ENCODE results near the gene RASSF7.

DNA sequence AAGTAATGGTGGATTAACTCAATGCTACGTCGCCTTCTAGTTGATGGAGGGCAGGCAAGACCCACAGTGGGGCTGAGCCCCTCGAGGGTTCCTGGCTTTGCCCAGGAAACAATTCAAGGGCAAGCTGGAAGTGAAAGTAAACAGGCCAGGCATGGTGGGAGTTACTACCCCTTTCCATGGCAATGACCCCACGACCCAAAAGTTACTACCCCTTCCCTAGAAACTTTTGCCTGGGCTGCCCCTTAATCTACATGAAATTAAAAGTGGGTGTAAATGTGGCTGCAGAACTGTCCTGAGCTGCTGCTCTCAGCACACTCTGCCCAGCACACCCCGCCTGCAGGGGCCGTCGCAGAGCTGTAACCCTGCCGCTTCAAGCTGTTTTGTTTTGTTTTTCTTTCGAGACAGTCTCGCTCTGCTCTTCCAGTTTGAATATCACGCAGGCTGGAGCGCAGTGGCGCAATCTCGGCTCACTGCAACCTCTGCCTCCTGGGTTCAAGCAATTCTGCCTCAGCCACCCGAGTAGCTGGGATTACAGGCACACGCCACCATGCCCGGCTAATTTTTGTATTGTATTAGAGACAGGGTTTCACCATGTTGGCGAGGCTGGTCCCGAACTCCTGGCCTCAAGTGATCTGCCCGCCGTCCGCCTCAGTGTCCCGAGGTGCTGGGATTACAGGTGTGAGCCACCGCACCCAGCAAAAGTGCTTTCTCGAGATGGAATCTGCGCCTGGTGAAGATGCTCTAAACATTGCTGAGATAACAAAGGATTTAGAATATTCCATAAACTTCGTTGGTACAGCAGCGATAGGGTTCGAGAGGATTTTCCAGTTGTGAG is 47.8 kb upstream of the RASSF7 start:
- TF ChIP-seq, protein P1, sequence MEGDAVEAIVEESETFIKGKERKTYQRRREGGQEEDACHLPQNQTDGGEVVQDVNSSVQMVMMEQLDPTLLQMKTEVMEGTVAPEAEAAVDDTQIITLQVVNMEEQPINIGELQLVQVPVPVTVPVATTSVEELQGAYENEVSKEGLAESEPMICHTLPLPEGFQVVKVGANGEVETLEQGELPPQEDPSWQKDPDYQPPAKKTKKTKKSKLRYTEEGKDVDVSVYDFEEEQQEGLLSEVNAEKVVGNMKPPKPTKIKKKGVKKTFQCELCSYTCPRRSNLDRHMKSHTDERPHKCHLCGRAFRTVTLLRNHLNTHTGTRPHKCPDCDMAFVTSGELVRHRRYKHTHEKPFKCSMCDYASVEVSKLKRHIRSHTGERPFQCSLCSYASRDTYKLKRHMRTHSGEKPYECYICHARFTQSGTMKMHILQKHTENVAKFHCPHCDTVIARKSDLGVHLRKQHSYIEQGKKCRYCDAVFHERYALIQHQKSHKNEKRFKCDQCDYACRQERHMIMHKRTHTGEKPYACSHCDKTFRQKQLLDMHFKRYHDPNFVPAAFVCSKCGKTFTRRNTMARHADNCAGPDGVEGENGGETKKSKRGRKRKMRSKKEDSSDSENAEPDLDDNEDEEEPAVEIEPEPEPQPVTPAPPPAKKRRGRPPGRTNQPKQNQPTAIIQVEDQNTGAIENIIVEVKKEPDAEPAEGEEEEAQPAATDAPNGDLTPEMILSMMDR (IDR thresholded peaks at IDR 0.05 in 4 of 5, conservative IDR thresholded peaks at IDR 0.05 in 1 of 5): no peak
- no peak for TF ChIP-seq POLR2A (IDR thresholded peaks at IDR 0.05)
